GM13977 (cell line): ENCODE data around the gene FMN1.

Experiments used
- DNase-seq: peaks from one replicate; pipeline ENCODE4 v3.0.0; 2012; ENCODE audit warnings: low spot score
- in situ Hi-C: fragments of 300-500 bp; cut with MboI; formaldehyde crosslinking; loops from one replicate; pipeline ENCODE4 v1.12.0; 2022; ENCODE audit warnings: low sequenced_read_pairs, low pct_unique_long_range_greater_than_20kb, mixed read lengths, inconsistent platforms; ENCODE audit not compliant: unreplicated experiment
- TF ChIP-seq, protein P1 (sequence below): IDR thresholded peaks from 2 replicates; pipeline ENCODE4 v1.5.1; 2012; ENCODE audit warnings: mild to moderate bottlenecking, control low read depth; ENCODE audit not compliant: insufficient read depth; ENCODE audit errors: extremely low read depth, missing control alignments

The FMN1 gene

DNA sequence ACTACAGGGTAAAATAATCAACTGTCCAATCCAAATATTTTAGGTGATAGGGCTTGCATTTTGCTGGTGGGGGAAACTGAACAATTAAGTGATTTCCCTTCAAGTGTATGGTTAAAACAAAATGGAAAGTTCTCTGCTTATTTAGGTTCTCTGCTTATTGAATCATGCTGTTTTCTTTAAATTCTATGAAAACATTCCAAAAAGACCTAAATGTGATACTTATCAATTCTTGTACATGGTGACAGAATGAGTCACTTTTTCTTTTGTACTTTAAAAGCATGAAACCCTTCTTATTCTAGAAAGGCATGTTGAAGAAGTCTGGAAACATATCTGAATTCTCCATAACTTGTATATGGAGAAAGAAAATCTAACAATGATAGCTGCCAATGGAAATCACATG is 192.6 kb downstream of the FMN1 start:
- in situ Hi-C loops: no loop called here
- DNase-seq: no peak
- TF ChIP-seq, protein P1, sequence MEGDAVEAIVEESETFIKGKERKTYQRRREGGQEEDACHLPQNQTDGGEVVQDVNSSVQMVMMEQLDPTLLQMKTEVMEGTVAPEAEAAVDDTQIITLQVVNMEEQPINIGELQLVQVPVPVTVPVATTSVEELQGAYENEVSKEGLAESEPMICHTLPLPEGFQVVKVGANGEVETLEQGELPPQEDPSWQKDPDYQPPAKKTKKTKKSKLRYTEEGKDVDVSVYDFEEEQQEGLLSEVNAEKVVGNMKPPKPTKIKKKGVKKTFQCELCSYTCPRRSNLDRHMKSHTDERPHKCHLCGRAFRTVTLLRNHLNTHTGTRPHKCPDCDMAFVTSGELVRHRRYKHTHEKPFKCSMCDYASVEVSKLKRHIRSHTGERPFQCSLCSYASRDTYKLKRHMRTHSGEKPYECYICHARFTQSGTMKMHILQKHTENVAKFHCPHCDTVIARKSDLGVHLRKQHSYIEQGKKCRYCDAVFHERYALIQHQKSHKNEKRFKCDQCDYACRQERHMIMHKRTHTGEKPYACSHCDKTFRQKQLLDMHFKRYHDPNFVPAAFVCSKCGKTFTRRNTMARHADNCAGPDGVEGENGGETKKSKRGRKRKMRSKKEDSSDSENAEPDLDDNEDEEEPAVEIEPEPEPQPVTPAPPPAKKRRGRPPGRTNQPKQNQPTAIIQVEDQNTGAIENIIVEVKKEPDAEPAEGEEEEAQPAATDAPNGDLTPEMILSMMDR: no peak

DNA sequence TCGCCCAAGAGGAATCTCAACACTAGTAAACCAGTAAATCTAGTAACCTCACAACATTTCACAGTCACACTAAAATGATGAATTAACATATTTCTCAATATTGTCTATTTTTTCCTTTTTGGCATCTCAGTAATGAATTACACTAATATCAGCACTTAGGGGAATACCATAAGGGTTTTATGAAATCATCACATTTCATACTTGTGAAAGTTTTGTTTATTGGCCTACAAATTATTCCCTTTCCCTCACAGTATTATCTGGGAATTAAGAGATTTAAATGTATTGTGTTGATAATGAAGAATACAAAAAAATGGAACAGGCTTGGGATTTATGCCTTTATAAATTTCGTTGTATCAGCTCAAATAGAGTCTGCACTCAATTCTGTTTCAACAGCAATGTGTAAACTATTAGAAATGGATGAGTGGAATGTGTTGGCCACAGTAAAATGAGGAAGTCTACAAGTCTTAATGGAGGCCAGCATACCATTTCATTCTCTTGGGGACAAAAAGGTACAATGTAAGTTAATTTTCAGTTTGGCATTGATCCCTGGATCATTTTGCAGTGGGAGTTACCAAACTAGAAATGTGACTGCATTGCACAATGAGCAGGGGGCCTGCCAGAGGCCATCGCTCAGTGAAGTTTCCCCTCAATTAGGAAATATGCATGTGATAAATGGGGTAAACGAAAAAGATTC is 195.4 kb downstream of the FMN1 start:
- TF ChIP-seq, protein P1: no peak
- in situ Hi-C loops: loop anchor here (10.0 kb wide), 2 partner anchors 154 to 334 kb away; no protein-coding TSS in a partner anchor

DNA sequence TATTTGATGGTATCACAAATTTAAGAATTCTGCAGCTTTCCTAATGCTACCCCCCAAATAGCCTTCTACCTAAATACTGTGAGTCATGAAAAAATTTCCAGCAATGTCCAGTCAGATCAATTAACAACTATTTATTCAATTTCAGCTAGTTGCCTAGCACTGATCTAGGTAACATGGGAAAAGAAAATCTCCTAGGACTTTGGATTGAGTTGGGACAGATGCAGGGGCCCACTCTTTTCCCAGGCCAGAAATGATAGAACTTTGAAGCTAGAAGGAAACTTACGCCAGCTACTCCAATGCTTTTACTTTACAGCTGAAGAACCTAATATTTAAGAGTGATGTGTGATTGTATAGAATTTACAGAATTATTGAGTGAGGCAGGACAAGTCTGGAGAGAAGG is 196.3 kb downstream of the FMN1 start:
- DNase-seq: no peak
- in situ Hi-C loops: loop anchor here (10.0 kb wide), 2 partner anchors 153 to 333 kb away; no protein-coding TSS in a partner anchor
- TF ChIP-seq, protein P1: no peak

More for the DNA sequence above, 195.4 kb downstream of the FMN1 start:
- no peak for DNase-seq

DNA sequence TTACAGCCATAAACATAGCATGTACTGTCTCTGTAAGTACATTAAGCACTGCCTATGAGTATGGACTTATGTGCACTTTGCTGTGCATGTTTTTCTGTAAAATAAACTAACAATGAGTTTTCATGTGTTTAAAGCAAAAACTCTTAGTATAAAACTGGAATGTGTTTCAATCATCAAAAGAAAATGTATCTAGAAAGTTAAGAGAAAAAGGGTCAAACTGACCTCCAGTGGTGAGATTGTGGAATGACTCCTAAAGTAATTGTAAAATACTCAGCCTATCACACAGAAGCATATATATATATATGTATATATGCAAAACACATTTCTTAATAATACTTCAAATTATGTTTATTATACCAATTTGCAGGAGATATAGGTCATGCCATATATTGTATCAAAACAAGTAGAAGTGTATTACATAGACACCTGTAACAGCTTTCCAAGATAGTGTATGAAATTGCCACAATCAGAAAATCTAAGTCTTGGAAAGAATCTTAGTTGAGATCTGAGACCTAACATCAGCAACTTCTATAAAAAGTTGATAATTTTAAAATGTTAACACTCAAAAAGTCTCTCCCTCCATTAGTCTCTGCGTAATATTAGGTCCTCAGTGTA is 199.6 kb downstream of the FMN1 start:
- no peak for DNase-seq
- in situ Hi-C loops: loop anchor here (10.0 kb wide), 2 partner anchors 150 to 330 kb away; no protein-coding TSS in a partner anchor
- TF ChIP-seq, protein P1: peak; percentile 40

DNA sequence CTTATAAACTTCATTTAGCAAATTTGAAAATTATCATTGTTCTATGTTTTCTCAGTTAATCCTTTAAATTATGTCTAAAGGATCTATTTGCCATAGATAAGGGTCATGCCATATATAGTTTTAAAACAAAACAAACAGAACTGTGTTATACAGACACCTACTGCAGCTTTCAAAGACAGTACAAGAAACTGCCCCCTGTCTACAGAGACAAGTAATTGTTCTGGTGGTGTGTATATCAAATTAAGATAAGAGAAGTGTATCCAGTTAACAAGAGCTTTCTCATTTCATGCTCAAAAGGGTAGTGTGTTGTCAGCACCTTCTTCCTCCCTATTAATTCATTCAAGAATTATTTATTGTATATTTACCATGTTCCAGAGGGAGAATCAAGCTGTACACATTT is 201.2 kb downstream of the FMN1 start:
- TF ChIP-seq, protein P1: no peak
- no peak for DNase-seq
- in situ Hi-C loops: loop anchor here (10.0 kb wide), 2 partner anchors 148 to 328 kb away; no protein-coding TSS in a partner anchor

DNA sequence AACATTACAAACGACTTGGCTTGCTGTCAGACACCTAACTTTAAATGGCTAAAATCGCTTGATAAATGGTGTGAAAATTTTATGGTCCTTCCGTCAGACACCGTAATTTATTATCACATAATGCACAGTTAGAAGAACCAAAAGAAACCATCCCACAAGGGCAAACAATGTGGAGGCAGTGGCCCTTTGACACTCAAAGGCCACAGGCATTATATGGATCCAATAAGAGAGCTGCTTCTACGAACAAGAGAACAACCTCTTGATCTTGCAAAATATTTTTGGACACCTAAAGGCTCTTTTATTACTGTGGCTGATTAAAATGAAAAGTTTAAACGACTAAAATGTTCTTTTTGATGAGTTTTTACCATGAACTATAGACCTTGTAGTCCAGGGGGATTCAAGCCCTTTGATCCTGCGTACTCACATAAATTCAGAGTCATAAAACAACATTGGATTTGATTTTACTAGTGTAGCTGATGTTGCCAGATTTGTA is 202.8 kb downstream of the FMN1 start:
- DNase-seq: no peak
- TF ChIP-seq, protein P1: no peak
- in situ Hi-C loops: loop anchor here (10.0 kb wide), 2 partner anchors 147 to 327 kb away; no protein-coding TSS in a partner anchor
